ENCODE results near the gene DSCAML1.

DNA sequence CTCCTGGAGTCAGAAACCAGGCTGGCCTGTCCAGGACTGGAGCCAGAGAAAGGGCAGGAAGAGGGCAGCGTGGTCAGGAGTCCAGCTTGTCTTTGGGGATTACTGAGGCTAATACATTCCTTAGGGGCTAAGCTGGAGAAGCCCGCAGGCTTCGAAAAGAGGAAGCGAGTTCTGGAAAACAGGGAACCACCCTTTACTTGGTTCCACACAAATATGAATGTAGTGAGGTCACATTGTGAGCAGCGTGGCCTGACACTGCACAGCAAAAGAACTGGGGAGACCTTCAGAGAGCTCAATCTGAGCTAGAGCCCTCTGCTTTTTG is 337.1 kb downstream of the DSCAML1 start:
- TF ChIP-seq CTCF (IDR thresholded peaks at IDR 0.05) (no peak), MYBL2 (CRISPR knock-in tag; IDR thresholded peaks at IDR 0.05) (no peak), NR3C1 (CRISPR knock-in tag; conservative IDR thresholded peaks at IDR 0.05; ENCODE audit: low read depth) (no peak), SP1 (CRISPR knock-in tag; conservative IDR thresholded peaks at IDR 0.05) (no peak), JUN (CRISPR knock-in tag; IDR thresholded peaks at IDR 0.05) (no peak), FOXJ3 (CRISPR knock-in tag; IDR thresholded peaks at IDR 0.05; ENCODE audit: borderline replicate concordance) (no peak), USF2 (CRISPR knock-in tag; IDR thresholded peaks at IDR 0.05) (no peak), ZNF263 (CRISPR knock-in tag; IDR thresholded peaks at IDR 0.05; ENCODE audit: low read depth) (no peak)
- TF ChIP-seq, protein P1, sequence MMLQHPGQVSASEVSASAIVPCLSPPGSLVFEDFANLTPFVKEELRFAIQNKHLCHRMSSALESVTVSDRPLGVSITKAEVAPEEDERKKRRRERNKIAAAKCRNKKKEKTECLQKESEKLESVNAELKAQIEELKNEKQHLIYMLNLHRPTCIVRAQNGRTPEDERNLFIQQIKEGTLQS (CRISPR knock-in tag; conservative IDR thresholded peaks at IDR 0.05): no peak
- TF ChIP-seq, protein P2, sequence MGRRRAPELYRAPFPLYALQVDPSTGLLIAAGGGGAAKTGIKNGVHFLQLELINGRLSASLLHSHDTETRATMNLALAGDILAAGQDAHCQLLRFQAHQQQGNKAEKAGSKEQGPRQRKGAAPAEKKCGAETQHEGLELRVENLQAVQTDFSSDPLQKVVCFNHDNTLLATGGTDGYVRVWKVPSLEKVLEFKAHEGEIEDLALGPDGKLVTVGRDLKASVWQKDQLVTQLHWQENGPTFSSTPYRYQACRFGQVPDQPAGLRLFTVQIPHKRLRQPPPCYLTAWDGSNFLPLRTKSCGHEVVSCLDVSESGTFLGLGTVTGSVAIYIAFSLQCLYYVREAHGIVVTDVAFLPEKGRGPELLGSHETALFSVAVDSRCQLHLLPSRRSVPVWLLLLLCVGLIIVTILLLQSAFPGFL (CRISPR knock-in tag; IDR thresholded peaks at IDR 0.05; ENCODE audit: borderline replicate concordance): no peak
- TF ChIP-seq, protein P3, sequence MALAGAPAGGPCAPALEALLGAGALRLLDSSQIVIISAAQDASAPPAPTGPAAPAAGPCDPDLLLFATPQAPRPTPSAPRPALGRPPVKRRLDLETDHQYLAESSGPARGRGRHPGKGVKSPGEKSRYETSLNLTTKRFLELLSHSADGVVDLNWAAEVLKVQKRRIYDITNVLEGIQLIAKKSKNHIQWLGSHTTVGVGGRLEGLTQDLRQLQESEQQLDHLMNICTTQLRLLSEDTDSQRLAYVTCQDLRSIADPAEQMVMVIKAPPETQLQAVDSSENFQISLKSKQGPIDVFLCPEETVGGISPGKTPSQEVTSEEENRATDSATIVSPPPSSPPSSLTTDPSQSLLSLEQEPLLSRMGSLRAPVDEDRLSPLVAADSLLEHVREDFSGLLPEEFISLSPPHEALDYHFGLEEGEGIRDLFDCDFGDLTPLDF (CRISPR knock-in tag; IDR thresholded peaks at IDR 0.05): no peak
- TF ChIP-seq, protein P4, sequence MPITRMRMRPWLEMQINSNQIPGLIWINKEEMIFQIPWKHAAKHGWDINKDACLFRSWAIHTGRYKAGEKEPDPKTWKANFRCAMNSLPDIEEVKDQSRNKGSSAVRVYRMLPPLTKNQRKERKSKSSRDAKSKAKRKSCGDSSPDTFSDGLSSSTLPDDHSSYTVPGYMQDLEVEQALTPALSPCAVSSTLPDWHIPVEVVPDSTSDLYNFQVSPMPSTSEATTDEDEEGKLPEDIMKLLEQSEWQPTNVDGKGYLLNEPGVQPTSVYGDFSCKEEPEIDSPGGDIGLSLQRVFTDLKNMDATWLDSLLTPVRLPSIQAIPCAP (CRISPR knock-in tag; IDR thresholded peaks at IDR 0.05): no peak
